ENCODE measurements around the gene CHERP. TPM values are rescaled to one million over a fixed set of nuclear protein-coding genes. Genes with fewer than 3 reads are reported as not detected.

CHERP gene
- total and polyA plus RNA-seq, 2 of the 13 experiments (the other 11 are each of a cell fraction or from before 2014, with no cell fraction given): 4.3 to 5.4 TPM

DNA sequence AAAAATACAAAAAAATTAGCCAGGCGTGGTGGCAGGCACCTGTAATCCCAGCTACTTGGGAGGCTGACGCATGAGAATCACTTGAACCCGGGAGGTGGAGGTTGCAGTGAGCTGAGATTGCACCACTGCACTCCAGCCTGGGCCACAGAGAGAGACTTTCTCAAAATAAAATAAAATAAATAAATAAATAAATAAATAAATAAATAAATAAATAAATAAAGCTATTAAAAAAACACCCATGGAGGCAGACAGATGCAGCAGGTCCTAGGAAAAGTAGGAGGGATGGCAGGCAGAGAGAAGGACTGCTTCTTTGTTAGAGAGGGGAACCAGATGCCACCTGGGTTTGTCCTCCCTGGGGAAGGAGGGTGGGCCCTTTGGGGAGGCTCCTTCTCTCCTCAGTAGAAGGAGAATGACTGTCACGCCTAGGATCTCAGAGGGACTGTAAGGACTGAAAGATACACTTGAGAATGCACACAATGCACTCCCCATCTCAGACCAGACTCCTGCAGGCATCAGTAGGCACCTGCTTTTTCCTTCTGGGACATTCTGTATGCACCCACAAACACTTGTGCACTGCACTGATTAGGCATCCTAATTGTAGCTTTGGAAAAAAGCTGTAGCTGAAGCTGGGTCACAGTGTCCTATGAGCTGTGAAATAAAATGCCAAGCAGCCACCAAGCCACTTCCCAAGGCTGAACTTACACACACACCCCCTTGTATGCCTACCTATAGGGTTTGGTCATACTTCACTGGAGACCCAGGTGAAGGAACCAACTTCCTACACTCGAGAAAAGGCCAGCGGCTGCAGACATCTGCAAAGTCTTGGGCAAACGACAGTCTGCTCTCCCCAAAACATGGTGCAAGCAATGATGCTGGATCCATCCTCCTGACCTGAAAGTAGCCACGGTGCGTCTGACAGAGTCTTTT lies 48.9 kb upstream of the CHERP start (continued):
- TF ChIP-seq, protein P1, sequence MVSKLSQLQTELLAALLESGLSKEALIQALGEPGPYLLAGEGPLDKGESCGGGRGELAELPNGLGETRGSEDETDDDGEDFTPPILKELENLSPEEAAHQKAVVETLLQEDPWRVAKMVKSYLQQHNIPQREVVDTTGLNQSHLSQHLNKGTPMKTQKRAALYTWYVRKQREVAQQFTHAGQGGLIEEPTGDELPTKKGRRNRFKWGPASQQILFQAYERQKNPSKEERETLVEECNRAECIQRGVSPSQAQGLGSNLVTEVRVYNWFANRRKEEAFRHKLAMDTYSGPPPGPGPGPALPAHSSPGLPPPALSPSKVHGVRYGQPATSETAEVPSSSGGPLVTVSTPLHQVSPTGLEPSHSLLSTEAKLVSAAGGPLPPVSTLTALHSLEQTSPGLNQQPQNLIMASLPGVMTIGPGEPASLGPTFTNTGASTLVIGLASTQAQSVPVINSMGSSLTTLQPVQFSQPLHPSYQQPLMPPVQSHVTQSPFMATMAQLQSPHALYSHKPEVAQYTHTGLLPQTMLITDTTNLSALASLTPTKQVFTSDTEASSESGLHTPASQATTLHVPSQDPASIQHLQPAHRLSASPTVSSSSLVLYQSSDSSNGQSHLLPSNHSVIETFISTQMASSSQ (IDR thresholded peaks at IDR 0.05; ENCODE audit: low read depth): no peak
- TF ChIP-seq, protein P1 (CRISPR knock-in tag; IDR thresholded peaks at IDR 0.05; ENCODE audit: borderline replicate concordance): no peak
- TF ChIP-seq ZNF232 (CRISPR knock-in tag; IDR thresholded peaks at IDR 0.05; ENCODE audit: borderline replicate concordance) (no peak), WIZ (CRISPR knock-in tag; IDR thresholded peaks at IDR 0.05) (no peak), PHF20 (CRISPR knock-in tag; IDR thresholded peaks at IDR 0.05) (no peak), TOE1 (CRISPR knock-in tag; IDR thresholded peaks at IDR 0.05) (no peak), ZSCAN12 (CRISPR knock-in tag; IDR thresholded peaks at IDR 0.05) (no peak)
- TF ChIP-seq, protein P2, sequence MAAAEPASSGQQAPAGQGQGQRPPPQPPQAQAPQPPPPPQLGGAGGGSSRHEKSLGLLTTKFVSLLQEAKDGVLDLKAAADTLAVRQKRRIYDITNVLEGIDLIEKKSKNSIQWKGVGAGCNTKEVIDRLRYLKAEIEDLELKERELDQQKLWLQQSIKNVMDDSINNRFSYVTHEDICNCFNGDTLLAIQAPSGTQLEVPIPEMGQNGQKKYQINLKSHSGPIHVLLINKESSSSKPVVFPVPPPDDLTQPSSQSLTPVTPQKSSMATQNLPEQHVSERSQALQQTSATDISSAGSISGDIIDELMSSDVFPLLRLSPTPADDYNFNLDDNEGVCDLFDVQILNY (CRISPR knock-in tag; conservative IDR thresholded peaks at IDR 0.05): no peak
- TF ChIP-seq, protein P3, sequence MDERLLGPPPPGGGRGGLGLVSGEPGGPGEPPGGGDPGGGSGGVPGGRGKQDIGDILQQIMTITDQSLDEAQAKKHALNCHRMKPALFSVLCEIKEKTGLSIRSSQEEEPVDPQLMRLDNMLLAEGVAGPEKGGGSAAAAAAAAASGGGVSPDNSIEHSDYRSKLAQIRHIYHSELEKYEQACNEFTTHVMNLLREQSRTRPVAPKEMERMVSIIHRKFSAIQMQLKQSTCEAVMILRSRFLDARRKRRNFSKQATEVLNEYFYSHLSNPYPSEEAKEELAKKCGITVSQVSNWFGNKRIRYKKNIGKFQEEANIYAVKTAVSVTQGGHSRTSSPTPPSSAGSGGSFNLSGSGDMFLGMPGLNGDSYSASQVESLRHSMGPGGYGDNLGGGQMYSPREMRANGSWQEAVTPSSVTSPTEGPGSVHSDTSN (CRISPR knock-in tag; IDR thresholded peaks at IDR 0.05): no peak

Measured in HepG2 (cell line).